ENCODE measurements around the gene FAM117B.

Gene FAM117B

GRCh38 chr2:202717598-202718310 is 83.0 kb downstream of the FAM117B start:
- H3K36me3 ChIP-seq (ENCODE audit: insufficient read depth, low read length) = no peaks in the 10 kb centered on the region
- no peak overlapping the region for H3K9ac ChIP-seq (ENCODE audit: insufficient read length)
- TF ChIP-seq FOXP2 (optimal IDR thresholded peaks at IDR 0.05; ENCODE audit: control extremely low read depth, extremely low read length, insufficient read depth) (no peak), POLR2AphosphoS5 (IDR thresholded peaks at IDR 0.05; ENCODE audit: borderline replicate concordance, low read depth, low read length) (no peak), EZH2 (IDR thresholded peaks at IDR 0.05) (no peak)
- H3K4me3 ChIP-seq = no peak overlapping the region
- no peak for DNase-seq (ENCODE audit: low read depth, low spot score)
- peaks cover under 1% of the 10 kb centered on the region; the same call in 1 of the 2 replicates for H3K9me3 ChIP-seq (ENCODE audit: low read depth, low read length)
- H3K27ac ChIP-seq = no peak overlapping the region

- Histone ChIP-seq H3K27ac (no peak overlapping the region), H3K9ac (ENCODE audit: insufficient read length) (no peak overlapping the region), H3K4me3 (no peak overlapping the region), H3K36me3 (ENCODE audit: insufficient read depth, low read length) (no peaks in the 10 kb centered on the region), H3K9me3 (ENCODE audit: low read depth, low read length) (no peaks in the 10 kb centered on the region)
- peak; percentile 34 for DNase-seq (ENCODE audit: low read depth, low spot score)
- TF ChIP-seq EZH2 (IDR thresholded peaks at IDR 0.05) (no peak), POLR2AphosphoS5 (IDR thresholded peaks at IDR 0.05; ENCODE audit: borderline replicate concordance, low read depth, low read length) (no peak), FOXP2 (optimal IDR thresholded peaks at IDR 0.05; ENCODE audit: control extremely low read depth, extremely low read length, insufficient read depth) (no peak)
Measured at GRCh38 chr2:202718614-202719013, 83.8 kb downstream of the FAM117B start.

GRCh38 chr2:202720226-202720625 is 85.5 kb downstream of the FAM117B start:
- no peak for TF ChIP-seq FOXP2 (optimal IDR thresholded peaks at IDR 0.05; ENCODE audit: control extremely low read depth, extremely low read length, insufficient read depth)
- TF ChIP-seq EZH2 (IDR thresholded peaks at IDR 0.05) = no peak
- TF ChIP-seq POLR2AphosphoS5 (IDR thresholded peaks at IDR 0.05; ENCODE audit: borderline replicate concordance, low read depth, low read length) = no peak
- peaks cover 3% of the 10 kb centered on the region; the same call in 1 of the 2 replicates for H3K36me3 ChIP-seq (ENCODE audit: insufficient read depth, low read length)
- no peak overlapping the region for H3K4me3 ChIP-seq
- DNase-seq (ENCODE audit: low read depth, low spot score) = no peak
- no peak overlapping the region for H3K27ac ChIP-seq
- H3K9me3 ChIP-seq (ENCODE audit: low read depth, low read length) = no peaks in the 10 kb centered on the region
- no peak overlapping the region for H3K9ac ChIP-seq (ENCODE audit: insufficient read length)

- no peaks in the 10 kb centered on the region for H3K9me3 ChIP-seq (ENCODE audit: low read depth, low read length)
- H3K27ac ChIP-seq = no peak overlapping the region
- H3K36me3 ChIP-seq (ENCODE audit: insufficient read depth, low read length) = peaks cover 9% of the 10 kb centered on the region; the same call in 1 of the 2 replicates
- H3K4me3 ChIP-seq = no peak overlapping the region
- no peak overlapping the region for H3K9ac ChIP-seq (ENCODE audit: insufficient read length)
- DNase-seq (ENCODE audit: low read depth, low spot score) = no peak
- TF ChIP-seq FOXP2 (optimal IDR thresholded peaks at IDR 0.05; ENCODE audit: control extremely low read depth, extremely low read length, insufficient read depth) = no peak
- TF ChIP-seq EZH2 (IDR thresholded peaks at IDR 0.05) = no peak
- TF ChIP-seq POLR2AphosphoS5 (IDR thresholded peaks at IDR 0.05; ENCODE audit: borderline replicate concordance, low read depth, low read length) = no peak
Measured at GRCh38 chr2:202721621-202722020, 86.9 kb downstream of the FAM117B start.

GRCh38 chr2:202723746-202724145 is 89.0 kb downstream of the FAM117B start:
- no peak overlapping the region for H3K9ac ChIP-seq (ENCODE audit: insufficient read length)
- H3K9me3 ChIP-seq (ENCODE audit: low read depth, low read length) = no peaks in the 10 kb centered on the region
- no peak overlapping the region for H3K4me3 ChIP-seq
- H3K27ac ChIP-seq = no peak overlapping the region
- no peak for DNase-seq (ENCODE audit: low read depth, low spot score)
- H3K36me3 ChIP-seq (ENCODE audit: insufficient read depth, low read length) = peaks cover 9% of the 10 kb centered on the region; the same call in 1 of the 2 replicates
- TF ChIP-seq FOXP2 (optimal IDR thresholded peaks at IDR 0.05; ENCODE audit: control extremely low read depth, extremely low read length, insufficient read depth) (no peak), POLR2AphosphoS5 (IDR thresholded peaks at IDR 0.05; ENCODE audit: borderline replicate concordance, low read depth, low read length) (no peak), EZH2 (IDR thresholded peaks at IDR 0.05) (no peak)

- Histone ChIP-seq H3K4me3 (no peak overlapping the region), H3K36me3 (ENCODE audit: insufficient read depth, low read length) (peaks cover 12% of the 10 kb centered on the region; the same call in 1 of the 2 replicates), H3K27ac (no peak overlapping the region), H3K9ac (ENCODE audit: insufficient read length) (no peak overlapping the region), H3K9me3 (ENCODE audit: low read depth, low read length) (no peaks in the 10 kb centered on the region)
- no peak for DNase-seq (ENCODE audit: low read depth, low spot score)
- no peak for TF ChIP-seq EZH2 (IDR thresholded peaks at IDR 0.05)
- TF ChIP-seq FOXP2 (optimal IDR thresholded peaks at IDR 0.05; ENCODE audit: control extremely low read depth, extremely low read length, insufficient read depth) = no peak
- no peak for TF ChIP-seq POLR2AphosphoS5 (IDR thresholded peaks at IDR 0.05; ENCODE audit: borderline replicate concordance, low read depth, low read length)
Measured at GRCh38 chr2:202726070-202726469, 91.3 kb downstream of the FAM117B start.

- Histone ChIP-seq H3K36me3 (ENCODE audit: insufficient read depth, low read length) (peaks cover 11% of the 10 kb centered on the region), H3K9ac (ENCODE audit: insufficient read length) (no peak overlapping the region), H3K4me3 (no peak overlapping the region), H3K27ac (no peak overlapping the region), H3K9me3 (ENCODE audit: low read depth, low read length) (no peaks in the 10 kb centered on the region)
- no peak for DNase-seq (ENCODE audit: low read depth, low spot score)
- TF ChIP-seq EZH2 (IDR thresholded peaks at IDR 0.05) (no peak), FOXP2 (optimal IDR thresholded peaks at IDR 0.05; ENCODE audit: control extremely low read depth, extremely low read length, insufficient read depth) (no peak), POLR2AphosphoS5 (IDR thresholded peaks at IDR 0.05; ENCODE audit: borderline replicate concordance, low read depth, low read length) (no peak)
Measured at GRCh38 chr2:202736826-202737225, 102.1 kb downstream of the FAM117B start.

GRCh38 chr2:202743613-202744012 is 108.8 kb downstream of the FAM117B start:
- Histone ChIP-seq H3K9ac (ENCODE audit: insufficient read length) (no peak overlapping the region), H3K9me3 (ENCODE audit: low read depth, low read length) (no peaks in the 10 kb centered on the region), H3K36me3 (ENCODE audit: insufficient read depth, low read length) (peaks cover 28% of the 10 kb centered on the region), H3K4me3 (no peak overlapping the region), H3K27ac (no peak overlapping the region)
- TF ChIP-seq POLR2AphosphoS5 (IDR thresholded peaks at IDR 0.05; ENCODE audit: borderline replicate concordance, low read depth, low read length) = no peak
- TF ChIP-seq FOXP2 (optimal IDR thresholded peaks at IDR 0.05; ENCODE audit: control extremely low read depth, extremely low read length, insufficient read depth) = no peak
- TF ChIP-seq EZH2 (IDR thresholded peaks at IDR 0.05) = no peak
- no peak for DNase-seq (ENCODE audit: low read depth, low spot score)

Data from SK-N-MC (cell line).